Medulla oblongata (tissue), 1 donor: ENCODE results near the gene SFSWAP.

Experiments used
- DNase-seq: peaks from one replicate; pipeline ENCODE4 v3.0.0-alpha.2; 2015; ENCODE audit errors: extremely low spot score

SFSWAP gene

GRCh38 chr12:131833896-131834641 lies 123.2 kb downstream of the SFSWAP start:
- no peak for DNase-seq

GRCh38 chr12:131834798-131835615 lies 124.1 kb downstream of the SFSWAP start:
- no peak for DNase-seq

GRCh38 chr12:131835616-131836171 lies 124.8 kb downstream of the SFSWAP start:
- no peak for DNase-seq

- no peak for DNase-seq
These were observed 125.3 kb downstream of the SFSWAP start for GRCh38 chr12:131836193-131836592.

GRCh38 chr12:131836714-131837397 lies 126.0 kb downstream of the SFSWAP start:
- DNase-seq: no peak

GRCh38 chr12:131840643-131841416 lies 129.9 kb downstream of the SFSWAP start:
- DNase-seq: no peak

- no peak for DNase-seq
These were observed 130.7 kb downstream of the SFSWAP start for GRCh38 chr12:131841547-131841946.

GRCh38 chr12:131842169-131842568 lies 131.3 kb downstream of the SFSWAP start:
- DNase-seq: no peak

GRCh38 chr12:131843527-131843926 lies 132.6 kb downstream of the SFSWAP start:
- DNase-seq: no peak

GRCh38 chr12:131844140-131844539 lies 133.2 kb downstream of the SFSWAP start:
- no peak for DNase-seq

- DNase-seq: no peak
These were observed 133.8 kb downstream of the SFSWAP start for GRCh38 chr12:131844656-131845055.

GRCh38 chr12:131845121-131845520 lies 134.2 kb downstream of the SFSWAP start:
- no peak for DNase-seq

- no peak for DNase-seq
These were observed 136.6 kb downstream of the SFSWAP start for GRCh38 chr12:131847456-131847855.

- DNase-seq: no peak
These were observed 137.9 kb downstream of the SFSWAP start for GRCh38 chr12:131848753-131849152.
